Measurements from ENCODE around the gene TMBIM1.

DNA sequence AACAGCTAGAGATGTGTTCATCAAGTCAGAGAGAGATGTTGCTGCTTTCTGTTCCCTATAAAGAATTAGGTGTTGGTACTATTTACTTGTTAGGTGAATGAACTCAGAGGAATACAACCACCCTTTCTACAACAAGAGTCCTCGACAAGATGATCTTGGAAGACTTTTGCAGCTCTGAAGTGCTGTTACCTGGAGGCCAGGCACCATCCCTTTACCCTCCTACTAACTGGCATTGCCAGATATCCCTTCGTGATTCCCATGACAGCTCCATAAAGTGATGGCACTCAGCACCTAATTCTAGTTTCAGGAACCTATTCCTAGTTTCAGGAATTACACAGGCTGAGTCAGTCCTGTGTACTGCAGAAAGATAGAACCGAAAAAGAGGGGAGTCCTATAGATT is 65.4 kb downstream of the TMBIM1 start:
- TF ChIP-seq, protein P1, sequence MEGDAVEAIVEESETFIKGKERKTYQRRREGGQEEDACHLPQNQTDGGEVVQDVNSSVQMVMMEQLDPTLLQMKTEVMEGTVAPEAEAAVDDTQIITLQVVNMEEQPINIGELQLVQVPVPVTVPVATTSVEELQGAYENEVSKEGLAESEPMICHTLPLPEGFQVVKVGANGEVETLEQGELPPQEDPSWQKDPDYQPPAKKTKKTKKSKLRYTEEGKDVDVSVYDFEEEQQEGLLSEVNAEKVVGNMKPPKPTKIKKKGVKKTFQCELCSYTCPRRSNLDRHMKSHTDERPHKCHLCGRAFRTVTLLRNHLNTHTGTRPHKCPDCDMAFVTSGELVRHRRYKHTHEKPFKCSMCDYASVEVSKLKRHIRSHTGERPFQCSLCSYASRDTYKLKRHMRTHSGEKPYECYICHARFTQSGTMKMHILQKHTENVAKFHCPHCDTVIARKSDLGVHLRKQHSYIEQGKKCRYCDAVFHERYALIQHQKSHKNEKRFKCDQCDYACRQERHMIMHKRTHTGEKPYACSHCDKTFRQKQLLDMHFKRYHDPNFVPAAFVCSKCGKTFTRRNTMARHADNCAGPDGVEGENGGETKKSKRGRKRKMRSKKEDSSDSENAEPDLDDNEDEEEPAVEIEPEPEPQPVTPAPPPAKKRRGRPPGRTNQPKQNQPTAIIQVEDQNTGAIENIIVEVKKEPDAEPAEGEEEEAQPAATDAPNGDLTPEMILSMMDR (IDR thresholded peaks at IDR 0.05) = no peak
- TF ChIP-seq POLR2A (IDR thresholded peaks at IDR 0.05; ENCODE audit: low read depth) (no peak), POLR2AphosphoS5 (IDR thresholded peaks at IDR 0.05) (no peak), EP300 (IDR thresholded peaks at IDR 0.05) (no peak)

Measured in esophagus muscularis mucosa (tissue), 4 donors.